RWPE2 (cell line): ENCODE data around the gene POC5.

Experiments used
- ATAC-seq: fragments of 200-7000 bp; cut with Tn5 transposase; 3 replicates; pipeline ENCODE4 v1.9.1; 2021; ENCODE audit warnings: low read depth
- DNase-seq: peaks from one replicate; pipeline ENCODE4 v3.0.0-alpha.2; 2020; ENCODE audit warnings: low spot score
- H3K27ac ChIP-seq: fragments of 450-650 bp; 2 replicates; pipeline ENCODE4 v1.5.1; 2017; ENCODE audit warnings: mild to moderate bottlenecking; ENCODE audit not compliant: poor library complexity, severe bottlenecking
- H3K27me3 ChIP-seq: fragments of 250-450 bp; sonication (Bioruptor Pico); 2 replicates; pipeline ENCODE4 v1.5.1; 2021; ENCODE audit warnings: mild to moderate bottlenecking, moderate library complexity; ENCODE audit not compliant: insufficient read depth, poor library complexity, severe bottlenecking
- H3K36me3 ChIP-seq: fragments of 250-450 bp; sonication (Bioruptor Pico); 2 replicates; pipeline ENCODE4 v1.5.1; 2020; ENCODE audit warnings: low read depth, mild to moderate bottlenecking, moderate library complexity
- H3K4me1 ChIP-seq: fragments of 250-450 bp; sonication (Bioruptor Pico); 2 replicates; pipeline ENCODE4 v1.5.1; 2021; ENCODE audit warnings: mild to moderate bottlenecking, moderate library complexity; ENCODE audit not compliant: insufficient read depth, poor library complexity, severe bottlenecking
- H3K4me3 ChIP-seq: fragments of 250-450 bp; sonication (Bioruptor Pico); 2 replicates; pipeline ENCODE4 v1.5.1; 2021; ENCODE audit warnings: mild to moderate bottlenecking, moderate library complexity; ENCODE audit not compliant: severe bottlenecking
- H3K9me3 ChIP-seq: fragments of 250-450 bp; sonication (Bioruptor Pico); 2 replicates; pipeline ENCODE4 v1.5.1; 2021; ENCODE audit warnings: mild to moderate bottlenecking, moderate library complexity; ENCODE audit not compliant: severe bottlenecking
- CTCF ChIP-seq: fragments of 450-650 bp; IDR thresholded peaks from one replicate; pipeline ENCODE4 v1.5.1; 2017; ENCODE audit warnings: mild to moderate bottlenecking, moderate library complexity; ENCODE audit not compliant: poor library complexity, severe bottlenecking

POC5 gene

GRCh38 chr5:75717082-75717922 lies at the start of gene POC5:
POC5 (minus strand) TSS chr5:75717437; CDS start chr5:75712937, 4,500 bp downstream.
- Histone ChIP-seq H3K4me1 (peaks cover 10% of the 10 kb centered on the region), H3K4me3 (peak within 1 kb of the TSS; percentile 71), H3K9me3 (no peaks in the 10 kb centered on the region), H3K27ac (peak within 1 kb of the TSS; percentile 61), H3K27me3 (no peaks in the 10 kb centered on the region), H3K36me3 (peaks cover 19% of the 10 kb centered on the region)
- TF ChIP-seq CTCF: no peak
- DNase-seq (peak; percentile 96), ATAC-seq (peak; percentile 95)

- peaks cover 29% of the 10 kb centered on the region for H3K27me3 ChIP-seq
- DNase-seq (no peak), ATAC-seq (no peak)
- TF ChIP-seq CTCF: no peak
- H3K4me3 ChIP-seq: no peak overlapping the region
- no peaks in the 10 kb centered on the region for H3K4me1 ChIP-seq
- H3K27ac ChIP-seq: no peak overlapping the region
- H3K9me3 ChIP-seq: no peaks in the 10 kb centered on the region
- H3K36me3 ChIP-seq: no peaks in the 10 kb centered on the region
Observed at GRCh38 chr5:75758116-75758515, 40.9 kb upstream of the POC5 start.

GRCh38 chr5:75756981-75757380 lies 39.7 kb upstream of the POC5 start:
- H3K4me1 ChIP-seq: no peaks in the 10 kb centered on the region
- H3K27ac ChIP-seq: no peak overlapping the region
- DNase-seq (no peak), ATAC-seq (no peak)
- no peak for TF ChIP-seq CTCF
- H3K9me3 ChIP-seq: no peaks in the 10 kb centered on the region
- H3K36me3 ChIP-seq: no peaks in the 10 kb centered on the region
- peaks cover 29% of the 10 kb centered on the region for H3K27me3 ChIP-seq
- no peak overlapping the region for H3K4me3 ChIP-seq

- Histone ChIP-seq H3K4me3 (no peak overlapping the region), H3K4me1 (no peaks in the 10 kb centered on the region), H3K27me3 (peaks cover 34% of the 10 kb centered on the region), H3K36me3 (no peaks in the 10 kb centered on the region), H3K27ac (no peak overlapping the region), H3K9me3 (no peaks in the 10 kb centered on the region)
- no peak for TF ChIP-seq CTCF
- no peak for ATAC-seq
- no peak for DNase-seq
Observed at GRCh38 chr5:75756211-75756610, 39.0 kb upstream of the POC5 start.

DNA sequence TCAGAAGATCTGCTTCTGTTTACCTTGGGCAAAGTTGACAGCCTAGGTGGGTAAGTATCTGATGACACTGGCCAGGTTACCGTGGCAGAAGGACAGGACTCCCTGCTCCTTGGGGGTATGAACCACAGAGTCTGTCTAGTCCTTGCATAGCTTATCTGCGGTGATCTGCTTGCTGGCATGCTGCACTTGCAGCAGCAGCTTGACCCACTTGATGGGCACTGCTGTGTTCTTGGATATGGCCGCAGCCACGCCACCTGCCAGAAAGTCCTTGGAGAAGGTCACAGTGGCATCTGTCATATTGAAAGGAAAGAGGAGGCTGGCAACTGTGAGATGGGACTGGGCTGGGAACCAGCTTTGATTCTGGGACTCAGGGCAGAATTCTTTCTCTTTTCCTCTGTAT lies 35.9 kb upstream of the POC5 start:
- no peaks in the 10 kb centered on the region for H3K36me3 ChIP-seq
- ATAC-seq: no peak
- H3K27me3 ChIP-seq: peaks cover 36% of the 10 kb centered on the region
- no peak for TF ChIP-seq CTCF
- DNase-seq: no peak
- H3K4me3 ChIP-seq: no peak overlapping the region
- H3K27ac ChIP-seq: no peak overlapping the region
- H3K9me3 ChIP-seq: no peaks in the 10 kb centered on the region
- H3K4me1 ChIP-seq: no peaks in the 10 kb centered on the region
